Measurements from ENCODE around the gene DGKG. TPM values are rescaled to one million over a fixed set of nuclear protein-coding genes. Genes with fewer than 3 reads are reported as not detected.

DGKG gene
- total and polyA plus RNA-seq, 10 of the 15 experiments (the other 5 are each of a cell fraction or from before 2014, with no cell fraction given), result 0.39 to 6.2 (median 4.7) TPM

DNA sequence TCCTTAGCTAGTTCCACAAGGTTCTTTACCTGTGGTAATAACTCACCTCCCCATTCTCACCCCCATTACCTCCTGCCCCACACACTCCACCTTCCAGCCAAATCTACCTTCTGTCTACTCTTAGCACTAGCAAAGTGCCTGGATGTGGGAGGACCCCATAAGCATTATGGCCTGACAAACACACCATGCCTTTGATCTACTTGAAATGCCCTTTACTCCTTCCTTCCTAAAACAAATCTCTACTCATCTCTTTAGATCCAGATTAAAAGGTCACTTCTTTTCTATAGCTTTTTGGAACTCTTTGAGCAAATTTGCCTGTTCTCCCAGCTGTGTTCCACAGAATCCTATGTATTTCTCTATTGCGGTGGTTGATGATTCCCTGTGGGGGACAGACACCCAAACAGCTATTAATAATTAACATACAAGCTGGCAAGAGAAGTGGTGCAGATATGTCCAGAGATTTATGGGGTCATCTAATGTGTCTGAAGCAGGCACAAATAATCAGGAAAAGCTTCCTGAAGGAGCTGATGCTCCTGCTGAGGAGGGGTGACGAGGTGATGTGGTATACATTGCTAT lies 34.0 kb downstream of the DGKG start (continued):
- TF ChIP-seq MYC (IDR thresholded peaks at IDR 0.05; ENCODE audit: insufficient read depth, insufficient read length, insufficient replicate concordance, low read length, severe bottlenecking), result no peak
- TF ChIP-seq TBL1XR1 (IDR thresholded peaks at IDR 0.05; ENCODE audit: low read depth, low read length), result no peak

DNA sequence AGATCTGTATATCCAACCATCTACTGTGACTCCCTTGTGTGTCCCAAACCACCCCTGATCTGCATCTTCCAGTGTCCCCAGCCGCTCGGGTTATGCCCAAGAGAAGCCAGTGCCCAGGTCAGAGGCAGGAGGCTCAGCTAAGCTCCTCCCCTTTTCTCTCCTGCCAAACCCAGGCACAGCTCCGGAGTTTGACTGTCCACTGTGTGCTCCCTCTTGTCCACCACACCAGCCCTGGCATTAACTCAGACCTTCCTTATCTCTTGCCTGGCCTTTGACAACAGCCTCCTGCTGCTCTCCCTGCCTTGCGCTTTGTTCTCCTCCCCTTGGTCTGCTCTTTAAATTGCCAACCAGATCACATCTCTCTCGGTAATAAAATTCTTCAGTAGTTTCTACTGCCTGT lies 39.3 kb downstream of the DGKG start:
- ATAC-seq (no peak), FAIRE-seq (no peak), DNase-seq (ENCODE audit: low read depth, low spot score) (no peak)
- no peaks in the 10 kb centered on the region for H3K79me2 ChIP-seq (ENCODE audit: control insufficient read depth, insufficient read depth, low read length)
- RAD21 ChIA-PET (ENCODE audit: unreplicated experiment), result no interaction called here
- no peaks in the 10 kb centered on the region for H4K20me1 ChIP-seq (ENCODE audit: control insufficient read depth, insufficient read depth)
- POLR2A ChIA-PET, result no interaction called here
- H3K4me3 ChIP-seq, result no peak overlapping the region
- no peak overlapping the region for H3K9ac ChIP-seq (ENCODE audit: control insufficient read depth, insufficient read depth, low read length)
- 29% methylated on average over 5 of the region's 5 CpGs for WGBS (ENCODE audit: insufficient coverage, insufficient replicate concordance, low lambda C conversion rate, missing lambda C conversion rate)
- intact Hi-C loops (cut with micrococcal nuclease; ENCODE audit: unreplicated experiment) (no loop called here), in situ Hi-C loops (cut with MboI) (no loop called here)
- H3K27me3 ChIP-seq (replicated peaks in 1 of 2; ENCODE audit: control insufficient read depth in 2 of 2, insufficient read depth in 2 of 2, low read length in 1 of 2), result no peaks in the 10 kb centered on the region
- no peak overlapping the region for H3K27ac ChIP-seq (ENCODE audit: control insufficient read depth, insufficient read depth)
- H3K4me1 ChIP-seq (ENCODE audit: control insufficient read depth, insufficient read depth, low read length), result no peaks in the 10 kb centered on the region
- H3K36me3 ChIP-seq (ENCODE audit: control insufficient read depth in 2 of 2, insufficient read depth in 2 of 2, low read length in 1 of 2), result no peaks in the 10 kb centered on the region
- BruUV-seq (replicated peaks), result no TSS peak
- H3K9me3 ChIP-seq (replicated peaks; ENCODE audit: control insufficient read depth, insufficient read depth, low read length), result no peaks in the 10 kb centered on the region
- no peak overlapping the region for H3K4me2 ChIP-seq (ENCODE audit: control insufficient read depth, insufficient read depth)
- CTCF ChIA-PET, result no interaction called here
- H2AFZ ChIP-seq (ENCODE audit: control insufficient read depth, low read depth, low read length), result no peak overlapping the region
- SMC1A ChIA-PET (ENCODE audit: uncharacterized antibody, unreplicated experiment), result interaction anchor here (1.4 kb wide), 1 partner anchor 218 kb away, joined by 4 read pairs; no protein-coding TSS in a partner anchor
- TF ChIP-seq EGR1 (IDR thresholded peaks at IDR 0.05; ENCODE audit: borderline replicate concordance in 1 of 2, low read depth in 2 of 2, low read length in 2 of 2), result no peak
- no peak for TF ChIP-seq MEF2A (IDR thresholded peaks at IDR 0.05; ENCODE audit: insufficient read depth, low read depth, low read length)
- no peak for TF ChIP-seq SREBF2 (IDR thresholded peaks at IDR 0.05; ENCODE audit: low read length)
- TF ChIP-seq, protein P1, sequence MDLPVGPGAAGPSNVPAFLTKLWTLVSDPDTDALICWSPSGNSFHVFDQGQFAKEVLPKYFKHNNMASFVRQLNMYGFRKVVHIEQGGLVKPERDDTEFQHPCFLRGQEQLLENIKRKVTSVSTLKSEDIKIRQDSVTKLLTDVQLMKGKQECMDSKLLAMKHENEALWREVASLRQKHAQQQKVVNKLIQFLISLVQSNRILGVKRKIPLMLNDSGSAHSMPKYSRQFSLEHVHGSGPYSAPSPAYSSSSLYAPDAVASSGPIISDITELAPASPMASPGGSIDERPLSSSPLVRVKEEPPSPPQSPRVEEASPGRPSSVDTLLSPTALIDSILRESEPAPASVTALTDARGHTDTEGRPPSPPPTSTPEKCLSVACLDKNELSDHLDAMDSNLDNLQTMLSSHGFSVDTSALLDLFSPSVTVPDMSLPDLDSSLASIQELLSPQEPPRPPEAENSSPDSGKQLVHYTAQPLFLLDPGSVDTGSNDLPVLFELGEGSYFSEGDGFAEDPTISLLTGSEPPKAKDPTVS (IDR thresholded peaks at IDR 0.05; ENCODE audit: low read depth, low read length), result no peak
- no peak for TF ChIP-seq PAX8 (IDR thresholded peaks at IDR 0.05)
- no peak for TF ChIP-seq PAX5 (IDR thresholded peaks at IDR 0.05; ENCODE audit: borderline replicate concordance, low read depth, low read length)
- no peak for TF ChIP-seq HDAC2 (IDR thresholded peaks at IDR 0.05)
- no peak for TF ChIP-seq MTA2 (IDR thresholded peaks at IDR 0.05; ENCODE audit: low read depth)
- TF ChIP-seq, protein P2, sequence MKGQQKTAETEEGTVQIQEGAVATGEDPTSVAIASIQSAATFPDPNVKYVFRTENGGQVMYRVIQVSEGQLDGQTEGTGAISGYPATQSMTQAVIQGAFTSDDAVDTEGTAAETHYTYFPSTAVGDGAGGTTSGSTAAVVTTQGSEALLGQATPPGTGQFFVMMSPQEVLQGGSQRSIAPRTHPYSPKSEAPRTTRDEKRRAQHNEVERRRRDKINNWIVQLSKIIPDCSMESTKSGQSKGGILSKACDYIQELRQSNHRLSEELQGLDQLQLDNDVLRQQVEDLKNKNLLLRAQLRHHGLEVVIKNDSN (IDR thresholded peaks at IDR 0.05; ENCODE audit: borderline replicate concordance, extremely low read length, insufficient read depth, low read depth, low read length), result no peak
- no peak for TF ChIP-seq IRF4 (IDR thresholded peaks at IDR 0.05; ENCODE audit: low read depth, low read length)
- no peak for TF ChIP-seq BHLHE40 (IDR thresholded peaks at IDR 0.05; ENCODE audit: borderline replicate concordance in 1 of 2, low read depth in 2 of 2, low read length in 1 of 2)
- TF ChIP-seq ZNF207 (IDR thresholded peaks at IDR 0.05; ENCODE audit: borderline replicate concordance), result no peak
- TF ChIP-seq, protein P3, sequence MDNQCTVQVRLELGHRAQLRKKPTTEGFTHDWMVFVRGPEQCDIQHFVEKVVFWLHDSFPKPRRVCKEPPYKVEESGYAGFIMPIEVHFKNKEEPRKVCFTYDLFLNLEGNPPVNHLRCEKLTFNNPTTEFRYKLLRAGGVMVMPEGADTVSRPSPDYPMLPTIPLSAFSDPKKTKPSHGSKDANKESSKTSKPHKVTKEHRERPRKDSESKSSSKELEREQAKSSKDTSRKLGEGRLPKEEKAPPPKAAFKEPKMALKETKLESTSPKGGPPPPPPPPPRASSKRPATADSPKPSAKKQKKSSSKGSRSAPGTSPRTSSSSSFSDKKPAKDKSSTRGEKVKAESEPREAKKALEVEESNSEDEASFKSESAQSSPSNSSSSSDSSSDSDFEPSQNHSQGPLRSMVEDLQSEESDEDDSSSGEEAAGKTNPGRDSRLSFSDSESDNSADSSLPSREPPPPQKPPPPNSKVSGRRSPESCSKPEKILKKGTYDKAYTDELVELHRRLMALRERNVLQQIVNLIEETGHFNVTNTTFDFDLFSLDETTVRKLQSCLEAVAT (IDR thresholded peaks at IDR 0.05), result no peak
- TF ChIP-seq, protein P4, sequence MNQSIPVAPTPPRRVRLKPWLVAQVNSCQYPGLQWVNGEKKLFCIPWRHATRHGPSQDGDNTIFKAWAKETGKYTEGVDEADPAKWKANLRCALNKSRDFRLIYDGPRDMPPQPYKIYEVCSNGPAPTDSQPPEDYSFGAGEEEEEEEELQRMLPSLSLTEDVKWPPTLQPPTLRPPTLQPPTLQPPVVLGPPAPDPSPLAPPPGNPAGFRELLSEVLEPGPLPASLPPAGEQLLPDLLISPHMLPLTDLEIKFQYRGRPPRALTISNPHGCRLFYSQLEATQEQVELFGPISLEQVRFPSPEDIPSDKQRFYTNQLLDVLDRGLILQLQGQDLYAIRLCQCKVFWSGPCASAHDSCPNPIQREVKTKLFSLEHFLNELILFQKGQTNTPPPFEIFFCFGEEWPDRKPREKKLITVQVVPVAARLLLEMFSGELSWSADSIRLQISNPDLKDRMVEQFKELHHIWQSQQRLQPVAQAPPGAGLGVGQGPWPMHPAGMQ (IDR thresholded peaks at IDR 0.05; ENCODE audit: borderline replicate concordance), result no peak
- no peak for TF ChIP-seq TCF12 (IDR thresholded peaks at IDR 0.05; ENCODE audit: low read depth, low read length)
- TF ChIP-seq SUZ12 (IDR thresholded peaks at IDR 0.05; ENCODE audit: unreplicated experiment), result no peak
- TF ChIP-seq SIN3A (IDR thresholded peaks at IDR 0.05; ENCODE audit: low read depth, low read length), result no peak
